Measurements from ENCODE around the gene PTH1R.

DNA sequence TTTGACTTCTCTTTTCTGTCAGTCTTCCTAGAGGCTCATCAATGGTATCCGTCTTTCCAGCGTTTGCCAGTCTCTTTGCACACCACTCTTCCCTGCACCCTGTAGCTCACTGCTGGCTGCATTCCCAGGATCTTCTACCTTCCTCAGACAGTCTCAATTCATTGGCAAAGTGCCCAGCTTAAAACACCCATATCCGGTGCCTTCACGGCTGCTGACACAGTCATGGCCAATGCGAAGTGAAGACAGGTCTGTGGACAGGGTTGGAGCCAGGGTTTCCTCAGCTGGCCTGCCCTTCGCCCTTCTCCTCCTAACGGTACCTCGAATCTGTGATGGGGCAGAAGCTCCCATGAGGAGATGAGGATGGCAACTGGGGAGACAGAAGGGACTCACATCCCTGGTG lies 36.1 kb downstream of the PTH1R start:
- TF ChIP-seq HCFC1 (IDR thresholded peaks at IDR 0.05; ENCODE audit: low read length) (no peak), MXI1 (IDR thresholded peaks at IDR 0.05; ENCODE audit: low read depth, low read length) (no peak), POLR2A (IDR thresholded peaks at IDR 0.05; ENCODE audit: low read depth, low read length) (peak; percentile 31; the same call in 1 of the 2 replicates), EZH2 (IDR thresholded peaks at IDR 0.05; ENCODE audit: borderline replicate concordance, control insufficient read depth, low read depth, low read length) (no peak), FOS (IDR thresholded peaks at IDR 0.05; ENCODE audit: borderline replicate concordance, extremely low read depth, insufficient read length) (no peak), GABPA (IDR thresholded peaks at IDR 0.05; ENCODE audit: low read depth) (no peak), ZSCAN29 (IDR thresholded peaks at IDR 0.05) (no peak), RBBP5 (conservative IDR thresholded peaks at IDR 0.05) (no peak), NRF1 (conservative IDR thresholded peaks at IDR 0.05; ENCODE audit: low read depth, low read length) (no peak)
- TF ChIP-seq, protein P1, sequence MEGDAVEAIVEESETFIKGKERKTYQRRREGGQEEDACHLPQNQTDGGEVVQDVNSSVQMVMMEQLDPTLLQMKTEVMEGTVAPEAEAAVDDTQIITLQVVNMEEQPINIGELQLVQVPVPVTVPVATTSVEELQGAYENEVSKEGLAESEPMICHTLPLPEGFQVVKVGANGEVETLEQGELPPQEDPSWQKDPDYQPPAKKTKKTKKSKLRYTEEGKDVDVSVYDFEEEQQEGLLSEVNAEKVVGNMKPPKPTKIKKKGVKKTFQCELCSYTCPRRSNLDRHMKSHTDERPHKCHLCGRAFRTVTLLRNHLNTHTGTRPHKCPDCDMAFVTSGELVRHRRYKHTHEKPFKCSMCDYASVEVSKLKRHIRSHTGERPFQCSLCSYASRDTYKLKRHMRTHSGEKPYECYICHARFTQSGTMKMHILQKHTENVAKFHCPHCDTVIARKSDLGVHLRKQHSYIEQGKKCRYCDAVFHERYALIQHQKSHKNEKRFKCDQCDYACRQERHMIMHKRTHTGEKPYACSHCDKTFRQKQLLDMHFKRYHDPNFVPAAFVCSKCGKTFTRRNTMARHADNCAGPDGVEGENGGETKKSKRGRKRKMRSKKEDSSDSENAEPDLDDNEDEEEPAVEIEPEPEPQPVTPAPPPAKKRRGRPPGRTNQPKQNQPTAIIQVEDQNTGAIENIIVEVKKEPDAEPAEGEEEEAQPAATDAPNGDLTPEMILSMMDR (IDR thresholded peaks at IDR 0.05 in 2 of 3, conservative IDR thresholded peaks at IDR 0.05 in 1 of 3; ENCODE audit: control insufficient read depth in 2 of 3, extremely low read depth in 1 of 3, insufficient read depth in 1 of 3, low read depth in 3 of 3, low read length in 3 of 3): no peak
- TF ChIP-seq, protein P2, sequence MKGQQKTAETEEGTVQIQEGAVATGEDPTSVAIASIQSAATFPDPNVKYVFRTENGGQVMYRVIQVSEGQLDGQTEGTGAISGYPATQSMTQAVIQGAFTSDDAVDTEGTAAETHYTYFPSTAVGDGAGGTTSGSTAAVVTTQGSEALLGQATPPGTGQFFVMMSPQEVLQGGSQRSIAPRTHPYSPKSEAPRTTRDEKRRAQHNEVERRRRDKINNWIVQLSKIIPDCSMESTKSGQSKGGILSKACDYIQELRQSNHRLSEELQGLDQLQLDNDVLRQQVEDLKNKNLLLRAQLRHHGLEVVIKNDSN (IDR thresholded peaks at IDR 0.05; ENCODE audit: borderline replicate concordance, extremely low read length, insufficient read depth, low read depth, low read length): no peak
- TF ChIP-seq, protein P3, sequence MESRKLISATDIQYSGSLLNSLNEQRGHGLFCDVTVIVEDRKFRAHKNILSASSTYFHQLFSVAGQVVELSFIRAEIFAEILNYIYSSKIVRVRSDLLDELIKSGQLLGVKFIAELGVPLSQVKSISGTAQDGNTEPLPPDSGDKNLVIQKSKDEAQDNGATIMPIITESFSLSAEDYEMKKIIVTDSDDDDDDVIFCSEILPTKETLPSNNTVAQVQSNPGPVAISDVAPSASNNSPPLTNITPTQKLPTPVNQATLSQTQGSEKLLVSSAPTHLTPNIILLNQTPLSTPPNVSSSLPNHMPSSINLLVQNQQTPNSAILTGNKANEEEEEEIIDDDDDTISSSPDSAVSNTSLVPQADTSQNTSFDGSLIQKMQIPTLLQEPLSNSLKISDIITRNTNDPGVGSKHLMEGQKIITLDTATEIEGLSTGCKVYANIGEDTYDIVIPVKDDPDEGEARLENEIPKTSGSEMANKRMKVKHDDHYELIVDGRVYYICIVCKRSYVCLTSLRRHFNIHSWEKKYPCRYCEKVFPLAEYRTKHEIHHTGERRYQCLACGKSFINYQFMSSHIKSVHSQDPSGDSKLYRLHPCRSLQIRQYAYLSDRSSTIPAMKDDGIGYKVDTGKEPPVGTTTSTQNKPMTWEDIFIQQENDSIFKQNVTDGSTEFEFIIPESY (IDR thresholded peaks at IDR 0.05): no peak
- TF ChIP-seq, protein P4, sequence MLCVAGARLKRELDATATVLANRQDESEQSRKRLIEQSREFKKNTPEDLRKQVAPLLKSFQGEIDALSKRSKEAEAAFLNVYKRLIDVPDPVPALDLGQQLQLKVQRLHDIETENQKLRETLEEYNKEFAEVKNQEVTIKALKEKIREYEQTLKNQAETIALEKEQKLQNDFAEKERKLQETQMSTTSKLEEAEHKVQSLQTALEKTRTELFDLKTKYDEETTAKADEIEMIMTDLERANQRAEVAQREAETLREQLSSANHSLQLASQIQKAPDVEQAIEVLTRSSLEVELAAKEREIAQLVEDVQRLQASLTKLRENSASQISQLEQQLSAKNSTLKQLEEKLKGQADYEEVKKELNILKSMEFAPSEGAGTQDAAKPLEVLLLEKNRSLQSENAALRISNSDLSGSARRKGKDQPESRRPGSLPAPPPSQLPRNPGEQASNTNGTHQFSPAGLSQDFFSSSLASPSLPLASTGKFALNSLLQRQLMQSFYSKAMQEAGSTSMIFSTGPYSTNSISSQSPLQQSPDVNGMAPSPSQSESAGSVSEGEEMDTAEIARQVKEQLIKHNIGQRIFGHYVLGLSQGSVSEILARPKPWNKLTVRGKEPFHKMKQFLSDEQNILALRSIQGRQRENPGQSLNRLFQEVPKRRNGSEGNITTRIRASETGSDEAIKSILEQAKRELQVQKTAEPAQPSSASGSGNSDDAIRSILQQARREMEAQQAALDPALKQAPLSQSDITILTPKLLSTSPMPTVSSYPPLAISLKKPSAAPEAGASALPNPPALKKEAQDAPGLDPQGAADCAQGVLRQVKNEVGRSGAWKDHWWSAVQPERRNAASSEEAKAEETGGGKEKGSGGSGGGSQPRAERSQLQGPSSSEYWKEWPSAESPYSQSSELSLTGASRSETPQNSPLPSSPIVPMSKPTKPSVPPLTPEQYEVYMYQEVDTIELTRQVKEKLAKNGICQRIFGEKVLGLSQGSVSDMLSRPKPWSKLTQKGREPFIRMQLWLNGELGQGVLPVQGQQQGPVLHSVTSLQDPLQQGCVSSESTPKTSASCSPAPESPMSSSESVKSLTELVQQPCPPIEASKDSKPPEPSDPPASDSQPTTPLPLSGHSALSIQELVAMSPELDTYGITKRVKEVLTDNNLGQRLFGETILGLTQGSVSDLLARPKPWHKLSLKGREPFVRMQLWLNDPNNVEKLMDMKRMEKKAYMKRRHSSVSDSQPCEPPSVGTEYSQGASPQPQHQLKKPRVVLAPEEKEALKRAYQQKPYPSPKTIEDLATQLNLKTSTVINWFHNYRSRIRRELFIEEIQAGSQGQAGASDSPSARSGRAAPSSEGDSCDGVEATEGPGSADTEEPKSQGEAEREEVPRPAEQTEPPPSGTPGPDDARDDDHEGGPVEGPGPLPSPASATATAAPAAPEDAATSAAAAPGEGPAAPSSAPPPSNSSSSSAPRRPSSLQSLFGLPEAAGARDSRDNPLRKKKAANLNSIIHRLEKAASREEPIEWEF (IDR thresholded peaks at IDR 0.05; ENCODE audit: insufficient replicate concordance, low read depth, low read length): no peak
- TF ChIP-seq, protein P5, sequence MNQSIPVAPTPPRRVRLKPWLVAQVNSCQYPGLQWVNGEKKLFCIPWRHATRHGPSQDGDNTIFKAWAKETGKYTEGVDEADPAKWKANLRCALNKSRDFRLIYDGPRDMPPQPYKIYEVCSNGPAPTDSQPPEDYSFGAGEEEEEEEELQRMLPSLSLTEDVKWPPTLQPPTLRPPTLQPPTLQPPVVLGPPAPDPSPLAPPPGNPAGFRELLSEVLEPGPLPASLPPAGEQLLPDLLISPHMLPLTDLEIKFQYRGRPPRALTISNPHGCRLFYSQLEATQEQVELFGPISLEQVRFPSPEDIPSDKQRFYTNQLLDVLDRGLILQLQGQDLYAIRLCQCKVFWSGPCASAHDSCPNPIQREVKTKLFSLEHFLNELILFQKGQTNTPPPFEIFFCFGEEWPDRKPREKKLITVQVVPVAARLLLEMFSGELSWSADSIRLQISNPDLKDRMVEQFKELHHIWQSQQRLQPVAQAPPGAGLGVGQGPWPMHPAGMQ (IDR thresholded peaks at IDR 0.05; ENCODE audit: borderline replicate concordance): no peak

Data from GM12878 (cell line).